GM12874 (cell line): Measurements from ENCODE around the gene SPINK4.

Experiments
- CTCF ChIP-seq: IDR thresholded peaks from 2 replicates; pipeline ENCODE4 v1.5.1; 2011; ENCODE audit warnings: low read depth, mild to moderate bottlenecking, control low read depth, low read length, moderate library complexity; ENCODE audit not compliant: insufficient read depth

The SPINK4 gene

GRCh38 chr9:33223696-33224095 lies 16.3 kb upstream of the SPINK4 start:
- TF ChIP-seq CTCF, result peak; percentile 30

- TF ChIP-seq CTCF, result peak; percentile 49
Observed at GRCh38 chr9:33225319-33226147, 14.4 kb upstream of the SPINK4 start.

- no peak for TF ChIP-seq CTCF
Observed at GRCh38 chr9:33227008-33227398, 13.0 kb upstream of the SPINK4 start.

GRCh38 chr9:33227741-33228140 lies 12.2 kb upstream of the SPINK4 start:
- TF ChIP-seq CTCF, result no peak

GRCh38 chr9:33228606-33229005 lies 11.4 kb upstream of the SPINK4 start:
- TF ChIP-seq CTCF, result no peak

GRCh38 chr9:33229359-33230114 lies 10.4 kb upstream of the SPINK4 start:
- TF ChIP-seq CTCF, result 0 out of 2 replicates have a peak, but pooled peaks have one; percentile 5

- no peak for TF ChIP-seq CTCF
Observed at GRCh38 chr9:33230756-33231622, 9.0 kb upstream of the SPINK4 start.
